PC-3 (cell line): ENCODE measurements around the gene TTLL4. TPM values are rescaled to one million over a fixed set of nuclear protein-coding genes. Genes with fewer than 3 reads are reported as not detected.

Experiments used
- ATAC-seq: fragments of 200-7000 bp; cut with Tn5 transposase; 2 replicates; pipeline ENCODE4 v1.9.1; 2020; ENCODE audit warnings: mild to moderate bottlenecking, moderate library complexity
- BruUV-seq: library from RNA; stranded (reverse); fragments of 400-500 nt; replicated peaks from 2 replicates; lab custom pipeline; 2021; lab: Mats Ljungman, UMichigan
- CTCF ChIA-PET: fragments of 300-600 bp; sonication (Branson Sonifier 250); formaldehyde crosslinking; loops from one replicate; lab custom pipeline; 2022; ENCODE audit warnings: antibody characterized with exemption; lab: Charles Lee
- POLR2A ChIA-PET: fragments of 300-600 bp; sonication (Branson Sonifier 250); formaldehyde crosslinking; loops from one replicate; lab custom pipeline; 2022; ENCODE audit warnings: antibody characterized with exemption; ENCODE audit not compliant: unreplicated experiment; lab: Charles Lee
- DNase-seq: peaks from one replicate; pipeline ENCODE4 v3.0.0-alpha.2; 2015
- H2AFZ ChIP-seq: fragments of 300-600 bp; sonication (generic); 2 replicates; pipeline ENCODE4 v1.6.0; 2016; ENCODE audit warnings: antibody characterized with exemption, low read length
- H3F3A ChIP-seq: fragments of 300-600 bp; sonication (generic); one replicate; pipeline ENCODE4 v1.6.0; 2017; ENCODE audit warnings: antibody characterized with exemption, low read length, control low read depth, mild to moderate bottlenecking; ENCODE audit not compliant: unreplicated experiment
- H3K27ac ChIP-seq: fragments of 300-600 bp; sonication (generic); 2 replicates; pipeline ENCODE4 v1.5.1; 2016; ENCODE audit warnings: mild to moderate bottlenecking, low read length
- H3K27me3 ChIP-seq: fragments of 300-600 bp; sonication (generic); 2 replicates; pipeline ENCODE4 v1.6.1; 2016; ENCODE audit warnings: low read length, mixed read lengths
- H3K36me3 ChIP-seq: fragments of 300-600 bp; sonication (generic); 2 replicates; pipeline ENCODE4 v1.6.1; 2016; ENCODE audit warnings: low read depth, mixed run types, low read length, mixed read lengths
- H3K4me1 ChIP-seq: fragments of 300-600 bp; sonication (generic); 2 replicates; pipeline ENCODE4 v1.5.1; 2016; ENCODE audit warnings: low read length; ENCODE audit not compliant: insufficient read depth
- H3K4me2 ChIP-seq: fragments of 300-600 bp; sonication (generic); 2 replicates; pipeline ENCODE4 v1.6.0; 2016; ENCODE audit warnings: low read length
- H3K4me3 ChIP-seq: fragments of 300-600 bp; sonication (generic); 2 replicates; pipeline ENCODE4 v1.5.1; 2016; ENCODE audit warnings: mild to moderate bottlenecking, low read length, mixed read lengths
- H3K79me2 ChIP-seq: fragments of 300-600 bp; sonication (generic); 2 replicates; pipeline ENCODE4 v1.6.1; 2017; ENCODE audit warnings: low read length, mixed read lengths
- H3K9ac ChIP-seq: fragments of 300-600 bp; sonication (generic); 2 replicates; pipeline ENCODE4 v1.6.0; 2016; ENCODE audit warnings: mild to moderate bottlenecking, low read length
- H3K9me2 ChIP-seq: fragments of 300-600 bp; sonication (generic); replicated peaks from 2 replicates; pipeline ENCODE4 v1.6.1; 2016; ENCODE audit warnings: mixed run types, low read length, mixed read lengths
- H3K9me3 ChIP-seq: fragments of 300-600 bp; sonication (generic); 2 replicates; pipeline ENCODE4 v1.6.1; 2016; ENCODE audit warnings: low read length, mixed read lengths
- H4K20me1 ChIP-seq: fragments of 300-600 bp; sonication (generic); 2 replicates; pipeline ENCODE4 v1.6.1; 2016; ENCODE audit warnings: low read length, mixed read lengths
- EZH2 ChIP-seq: fragments of 300-600 bp; sonication (generic); IDR thresholded peaks from one replicate; pipeline ENCODE4 v1.6.1; 2017; ENCODE audit warnings: antibody characterized with exemption, mild to moderate bottlenecking, low read length; ENCODE audit not compliant: unreplicated experiment
- EZH2phosphoT487 ChIP-seq: fragments of 300-600 bp; sonication (generic); IDR thresholded peaks from 2 replicates; pipeline ENCODE4 v1.6.1; 2018; ENCODE audit warnings: mild to moderate bottlenecking, antibody characterized with exemption, low read length, borderline replicate concordance
- intact Hi-C: fragments of 100-400 bp; cut with micrococcal nuclease; formaldehyde crosslinking; loops from 2 replicates; pipeline ENCODE4 v1.9.0; 2023
- total RNA-seq: library from RNA; depleted of rRNA; stranded (reverse); fragments of >200 nt; gene quantifications from 2 replicates; pipeline ENCODE4 v1.2.3, GENCODE V29; 2014
- TF ChIP-seq, protein P1 (sequence below): fragments of 300-600 bp; sonication (generic); conservative IDR thresholded peaks from 2 replicates; pipeline ENCODE4 v1.5.1; 2017; ENCODE audit warnings: antibody characterized with exemption, low read depth, mild to moderate bottlenecking, low read length

The TTLL4 gene
- total RNA-seq, 1 experiment from 2014 or later, result 21.0 TPM

DNA sequence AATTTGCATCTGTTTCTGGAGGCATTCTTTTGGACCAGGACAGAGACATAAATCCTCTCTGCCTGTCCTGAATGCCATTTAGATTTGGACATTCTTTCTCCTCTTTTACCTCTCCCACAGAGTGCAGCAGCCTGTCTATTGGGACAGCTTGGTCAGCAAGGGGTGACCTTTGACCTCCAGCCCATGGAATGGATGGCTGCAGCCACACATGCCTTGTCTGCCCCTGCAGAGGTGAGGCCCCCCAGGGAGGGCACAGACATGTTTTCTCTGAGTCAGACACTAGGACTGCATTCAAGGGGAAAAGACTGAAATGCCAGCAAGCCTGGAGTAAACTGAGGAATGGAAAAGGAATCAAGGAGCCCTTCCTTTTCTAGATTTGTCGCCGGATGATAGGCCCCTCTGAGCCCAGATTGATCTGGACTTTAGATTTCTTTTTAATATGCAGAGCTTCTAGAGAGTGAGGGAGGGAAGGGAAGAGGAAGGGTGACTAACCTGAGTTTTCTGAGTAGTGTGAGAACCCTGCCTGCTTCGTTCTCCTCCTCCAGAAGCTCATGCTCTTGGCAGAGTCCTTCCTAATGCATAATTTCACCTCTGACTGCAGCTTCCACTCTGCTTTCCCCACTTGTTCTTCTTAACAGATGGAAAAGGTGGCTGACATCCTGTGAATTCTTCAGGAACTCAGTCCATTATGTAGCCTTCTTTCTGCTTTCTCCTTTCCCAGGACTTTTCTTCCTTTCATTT, 16.1 kb upstream of the TTLL4 start:
- no peak for ATAC-seq
- no peak for DNase-seq
- ChIA-PET CTCF (no interaction called here), POLR2A (no interaction called here)
- no TSS peak for BruUV-seq
- Histone ChIP-seq H4K20me1 (no peaks in the 10 kb centered on the region), H3K27me3 (no peaks in the 10 kb centered on the region), H3K4me2 (no peak overlapping the region), H3K9ac (no peak overlapping the region), H3K27ac (no peak overlapping the region), H3K9me3 (no peaks in the 10 kb centered on the region), H3K4me3 (no peak overlapping the region), H2AFZ (no peak overlapping the region), H3K9me2 (no peaks in the 10 kb centered on the region), H3K36me3 (peaks cover 12% of the 10 kb centered on the region), H3K79me2 (no peaks in the 10 kb centered on the region), H3F3A (no peaks in the 10 kb centered on the region), H3K4me1 (no peaks in the 10 kb centered on the region)
- TF ChIP-seq, protein P1, sequence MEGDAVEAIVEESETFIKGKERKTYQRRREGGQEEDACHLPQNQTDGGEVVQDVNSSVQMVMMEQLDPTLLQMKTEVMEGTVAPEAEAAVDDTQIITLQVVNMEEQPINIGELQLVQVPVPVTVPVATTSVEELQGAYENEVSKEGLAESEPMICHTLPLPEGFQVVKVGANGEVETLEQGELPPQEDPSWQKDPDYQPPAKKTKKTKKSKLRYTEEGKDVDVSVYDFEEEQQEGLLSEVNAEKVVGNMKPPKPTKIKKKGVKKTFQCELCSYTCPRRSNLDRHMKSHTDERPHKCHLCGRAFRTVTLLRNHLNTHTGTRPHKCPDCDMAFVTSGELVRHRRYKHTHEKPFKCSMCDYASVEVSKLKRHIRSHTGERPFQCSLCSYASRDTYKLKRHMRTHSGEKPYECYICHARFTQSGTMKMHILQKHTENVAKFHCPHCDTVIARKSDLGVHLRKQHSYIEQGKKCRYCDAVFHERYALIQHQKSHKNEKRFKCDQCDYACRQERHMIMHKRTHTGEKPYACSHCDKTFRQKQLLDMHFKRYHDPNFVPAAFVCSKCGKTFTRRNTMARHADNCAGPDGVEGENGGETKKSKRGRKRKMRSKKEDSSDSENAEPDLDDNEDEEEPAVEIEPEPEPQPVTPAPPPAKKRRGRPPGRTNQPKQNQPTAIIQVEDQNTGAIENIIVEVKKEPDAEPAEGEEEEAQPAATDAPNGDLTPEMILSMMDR, result no peak
- intact Hi-C loops, result no loop called here

DNA sequence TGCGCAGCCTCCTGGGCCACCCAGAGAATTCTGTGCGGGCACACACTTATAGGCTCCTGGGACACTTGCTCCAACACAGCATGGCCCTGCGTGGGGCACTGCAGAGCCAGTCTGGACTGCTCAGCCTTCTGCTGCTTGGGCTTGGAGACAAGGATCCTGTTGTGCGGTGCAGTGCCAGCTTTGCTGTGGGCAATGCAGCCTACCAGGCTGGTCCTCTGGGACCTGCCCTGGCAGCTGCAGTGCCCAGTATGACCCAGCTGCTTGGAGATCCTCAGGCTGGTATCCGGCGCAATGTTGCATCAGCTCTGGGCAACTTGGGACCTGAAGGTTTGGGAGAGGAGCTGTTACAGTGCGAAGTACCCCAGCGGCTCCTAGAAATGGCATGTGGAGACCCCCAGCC, 11.8 kb upstream of the TTLL4 start:
- Histone ChIP-seq H3K4me1 (no peaks in the 10 kb centered on the region), H3K9me2 (no peaks in the 10 kb centered on the region), H3K4me2 (no peak overlapping the region), H2AFZ (no peak overlapping the region), H3F3A (no peaks in the 10 kb centered on the region), H3K27me3 (no peaks in the 10 kb centered on the region), H3K4me3 (no peak overlapping the region), H3K9me3 (no peaks in the 10 kb centered on the region), H4K20me1 (no peaks in the 10 kb centered on the region), H3K36me3 (peaks cover 10% of the 10 kb centered on the region; the same call in 1 of the 2 replicates), H3K27ac (no peak overlapping the region), H3K79me2 (no peaks in the 10 kb centered on the region), H3K9ac (no peak overlapping the region)
- no TSS peak for BruUV-seq
- TF ChIP-seq, protein P1, result no peak
- TF ChIP-seq EZH2 (no peak), EZH2phosphoT487 (no peak)
- intact Hi-C loops, result no loop called here
- DNase-seq, result no peak
- CTCF ChIA-PET, result no interaction called here
- POLR2A ChIA-PET, result no interaction called here
- ATAC-seq, result no peak

DNA sequence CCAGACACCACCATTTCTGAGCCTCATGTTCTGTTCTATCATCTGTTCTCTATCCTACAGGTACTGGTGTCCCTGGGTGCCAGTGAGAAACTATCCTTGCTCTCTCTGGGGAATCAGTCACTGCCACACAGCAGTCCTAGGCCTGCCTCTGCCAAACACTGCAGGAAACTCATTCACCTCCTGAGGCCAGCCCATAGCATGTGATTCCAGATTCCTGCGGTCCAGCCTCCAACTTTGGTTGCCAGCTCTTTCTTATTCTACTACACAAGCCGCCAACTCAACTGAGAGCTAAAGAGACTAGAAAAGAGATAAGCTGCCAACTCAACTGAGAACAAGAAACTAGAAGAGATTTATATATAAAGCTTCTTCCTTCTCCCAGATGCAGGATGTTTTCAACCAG, 8.8 kb upstream of the TTLL4 start:
- Histone ChIP-seq H3K36me3 (peaks cover 4% of the 10 kb centered on the region; the same call in 1 of the 2 replicates), H3K4me2 (no peak overlapping the region), H3K27ac (no peak overlapping the region), H3K9me2 (no peaks in the 10 kb centered on the region), H3F3A (no peaks in the 10 kb centered on the region), H3K4me1 (no peaks in the 10 kb centered on the region), H3K4me3 (no peak overlapping the region), H3K79me2 (no peaks in the 10 kb centered on the region), H2AFZ (no peak overlapping the region), H4K20me1 (no peaks in the 10 kb centered on the region), H3K9ac (no peak overlapping the region), H3K9me3 (no peaks in the 10 kb centered on the region), H3K27me3 (no peaks in the 10 kb centered on the region)
- DNase-seq (no peak), ATAC-seq (no peak)
- no TSS peak for BruUV-seq
- ChIA-PET POLR2A (no interaction called here), CTCF (no interaction called here)
- TF ChIP-seq, protein P1, result no peak
- TF ChIP-seq EZH2phosphoT487, result no peak
- intact Hi-C loops, result no loop called here
